ENCODE measurements around the gene THSD4. TPM values are rescaled to one million over a fixed set of nuclear protein-coding genes. Genes with fewer than 3 reads are reported as not detected.
A peak's percentile ranks its signal among the peaks of the same experiment; 100 is the strongest.

The THSD4 gene
- total RNA-seq, 3 donors from 2014 or later, result 18.3 to 46.2 (median 27.1) TPM

DNA sequence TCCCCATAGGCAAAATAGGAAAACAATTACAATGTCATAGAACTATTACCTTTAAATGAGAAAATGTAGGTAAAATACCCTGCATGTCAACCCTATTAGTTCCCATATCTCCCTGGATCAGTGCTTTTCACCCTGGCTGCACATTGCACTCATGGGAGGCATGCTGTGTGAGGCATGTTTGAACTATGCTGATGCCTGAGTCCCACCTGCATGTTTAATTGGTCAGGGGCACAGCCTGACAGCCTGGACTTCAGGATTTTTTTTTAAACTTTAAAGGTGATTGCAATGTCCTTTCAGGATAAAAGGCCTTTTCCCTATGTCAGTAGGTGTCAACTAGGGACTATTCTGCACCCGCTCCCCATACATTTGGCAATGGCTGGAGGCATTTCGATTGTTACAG is 559.1 kb downstream of the THSD4 start:
- no peak for DNase-seq
- intact Hi-C loops (cut with DNase I, micrococcal nuclease), result no loop called here
- Histone ChIP-seq H3K4me1 (ENCODE audit: low read depth) (peaks cover 3% of the 10 kb centered on the region), H3K4me3 (no peak overlapping the region), H3K36me3 (ENCODE audit: low read depth) (no peaks in the 10 kb centered on the region), H3K9me3 (no peaks in the 10 kb centered on the region)
- no peak for ATAC-seq
- TF ChIP-seq, protein P1, sequence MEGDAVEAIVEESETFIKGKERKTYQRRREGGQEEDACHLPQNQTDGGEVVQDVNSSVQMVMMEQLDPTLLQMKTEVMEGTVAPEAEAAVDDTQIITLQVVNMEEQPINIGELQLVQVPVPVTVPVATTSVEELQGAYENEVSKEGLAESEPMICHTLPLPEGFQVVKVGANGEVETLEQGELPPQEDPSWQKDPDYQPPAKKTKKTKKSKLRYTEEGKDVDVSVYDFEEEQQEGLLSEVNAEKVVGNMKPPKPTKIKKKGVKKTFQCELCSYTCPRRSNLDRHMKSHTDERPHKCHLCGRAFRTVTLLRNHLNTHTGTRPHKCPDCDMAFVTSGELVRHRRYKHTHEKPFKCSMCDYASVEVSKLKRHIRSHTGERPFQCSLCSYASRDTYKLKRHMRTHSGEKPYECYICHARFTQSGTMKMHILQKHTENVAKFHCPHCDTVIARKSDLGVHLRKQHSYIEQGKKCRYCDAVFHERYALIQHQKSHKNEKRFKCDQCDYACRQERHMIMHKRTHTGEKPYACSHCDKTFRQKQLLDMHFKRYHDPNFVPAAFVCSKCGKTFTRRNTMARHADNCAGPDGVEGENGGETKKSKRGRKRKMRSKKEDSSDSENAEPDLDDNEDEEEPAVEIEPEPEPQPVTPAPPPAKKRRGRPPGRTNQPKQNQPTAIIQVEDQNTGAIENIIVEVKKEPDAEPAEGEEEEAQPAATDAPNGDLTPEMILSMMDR (IDR thresholded peaks at IDR 0.05), result no peak

DNA sequence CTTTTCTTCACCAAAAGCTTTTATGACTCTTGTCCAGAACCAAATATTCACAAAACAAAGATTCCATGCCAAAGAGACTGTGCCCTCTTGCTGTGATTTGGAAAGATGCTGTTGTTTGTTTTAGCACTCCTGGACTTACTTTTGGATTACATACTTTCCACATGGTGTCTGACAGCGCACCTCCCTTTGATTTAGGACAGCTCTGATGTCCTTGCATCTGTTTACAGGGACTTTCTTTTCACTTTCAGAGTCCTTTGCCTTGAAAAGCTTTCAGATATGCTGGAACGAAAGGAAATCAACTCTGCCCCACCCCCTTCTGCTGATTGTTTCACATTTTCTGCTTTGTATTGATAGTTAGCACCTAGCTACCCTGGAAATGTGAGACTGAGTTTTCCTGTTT is 562.1 kb downstream of the THSD4 start:
- no peak overlapping the region for H3K4me3 ChIP-seq
- TF ChIP-seq, protein P1 (IDR thresholded peaks at IDR 0.05), result no peak
- ATAC-seq, result no peak
- intact Hi-C loops (cut with DNase I, micrococcal nuclease), result no loop called here
- no peaks in the 10 kb centered on the region for H3K9me3 ChIP-seq
- no peak for DNase-seq
- no peaks in the 10 kb centered on the region for H3K36me3 ChIP-seq (ENCODE audit: low read depth)
- peaks cover 12% of the 10 kb centered on the region for H3K4me1 ChIP-seq (ENCODE audit: low read depth)

DNA sequence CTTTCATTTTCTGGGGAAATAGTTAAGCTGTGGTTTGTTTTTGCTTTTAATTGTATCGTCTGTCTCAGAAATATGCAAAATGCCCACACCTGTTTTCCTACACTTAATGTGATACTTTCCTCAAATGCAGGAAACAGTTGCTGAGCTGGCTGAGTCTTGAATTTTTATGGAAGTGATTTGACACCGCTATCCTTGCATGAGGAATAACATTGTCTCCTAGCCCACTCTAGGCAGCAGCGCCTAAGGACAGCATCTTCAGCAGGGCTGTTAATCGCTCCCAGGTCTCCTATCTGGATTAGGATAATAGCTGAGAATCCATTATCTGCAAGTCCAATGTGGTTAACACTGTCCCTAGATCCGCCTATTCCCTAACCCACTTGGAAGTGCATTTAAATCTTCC is 562.5 kb downstream of the THSD4 start:
- H3K4me3 ChIP-seq, result no peak overlapping the region
- H3K9me3 ChIP-seq, result no peaks in the 10 kb centered on the region
- TF ChIP-seq, protein P1 (IDR thresholded peaks at IDR 0.05), result no peak
- DNase-seq, result no peak
- no peak for ATAC-seq
- intact Hi-C loops (cut with DNase I, micrococcal nuclease), result no loop called here
- H3K36me3 ChIP-seq (ENCODE audit: low read depth), result no peaks in the 10 kb centered on the region
- H3K4me1 ChIP-seq (ENCODE audit: low read depth), result peaks cover 12% of the 10 kb centered on the region

DNA sequence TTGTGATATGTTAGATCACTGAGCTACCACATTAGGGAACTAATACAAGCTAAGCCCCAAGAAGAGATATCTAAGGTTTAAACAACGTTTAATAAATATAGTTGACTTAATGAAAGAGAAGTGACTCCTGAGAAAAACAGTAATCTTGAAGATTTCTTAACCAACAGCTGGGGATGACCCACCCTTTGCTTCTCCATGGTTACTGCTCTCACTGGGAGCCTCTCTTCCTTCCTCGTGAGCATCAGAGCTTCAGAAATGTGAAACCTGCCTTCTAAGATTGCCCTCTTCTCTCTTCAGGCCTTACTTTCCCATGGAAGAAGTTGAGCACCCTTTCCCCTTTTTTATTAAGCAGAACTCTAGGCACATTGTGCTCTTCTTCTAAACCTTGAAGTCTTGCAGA is 562.9 kb downstream of the THSD4 start:
- Histone ChIP-seq H3K36me3 (ENCODE audit: low read depth) (no peaks in the 10 kb centered on the region), H3K4me1 (ENCODE audit: low read depth) (peaks cover 12% of the 10 kb centered on the region), H3K4me3 (no peak overlapping the region), H3K9me3 (no peaks in the 10 kb centered on the region)
- TF ChIP-seq, protein P1 (IDR thresholded peaks at IDR 0.05), result no peak
- intact Hi-C loops (cut with DNase I, micrococcal nuclease), result no loop called here
- DNase-seq, result no peak
- no peak for ATAC-seq

DNA sequence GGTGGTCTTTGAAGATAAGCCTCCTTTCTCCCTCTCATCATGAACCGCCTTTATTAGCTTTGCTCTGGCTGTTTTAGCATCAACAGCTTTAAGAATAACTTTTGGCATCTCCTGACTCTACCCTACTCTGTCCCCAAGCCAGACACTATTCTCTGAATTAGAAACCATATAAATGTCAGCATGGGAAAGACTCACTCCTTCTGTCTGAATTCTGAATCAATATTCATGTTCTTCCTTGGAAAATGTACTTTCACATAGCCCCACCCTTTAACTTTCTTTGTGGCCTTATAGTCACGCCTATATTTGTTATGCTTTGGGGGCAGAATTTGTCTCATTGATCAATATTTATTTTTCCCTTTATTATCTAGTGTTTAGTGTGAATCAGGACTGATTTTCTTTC is 563.3 kb downstream of the THSD4 start:
- TF ChIP-seq, protein P1 (IDR thresholded peaks at IDR 0.05), result no peak
- Histone ChIP-seq H3K4me3 (no peak overlapping the region), H3K4me1 (ENCODE audit: low read depth) (peaks cover 12% of the 10 kb centered on the region), H3K36me3 (ENCODE audit: low read depth) (no peaks in the 10 kb centered on the region), H3K9me3 (no peaks in the 10 kb centered on the region)
- intact Hi-C loops (cut with DNase I, micrococcal nuclease), result no loop called here
- ATAC-seq (no peak), DNase-seq (no peak)

DNA sequence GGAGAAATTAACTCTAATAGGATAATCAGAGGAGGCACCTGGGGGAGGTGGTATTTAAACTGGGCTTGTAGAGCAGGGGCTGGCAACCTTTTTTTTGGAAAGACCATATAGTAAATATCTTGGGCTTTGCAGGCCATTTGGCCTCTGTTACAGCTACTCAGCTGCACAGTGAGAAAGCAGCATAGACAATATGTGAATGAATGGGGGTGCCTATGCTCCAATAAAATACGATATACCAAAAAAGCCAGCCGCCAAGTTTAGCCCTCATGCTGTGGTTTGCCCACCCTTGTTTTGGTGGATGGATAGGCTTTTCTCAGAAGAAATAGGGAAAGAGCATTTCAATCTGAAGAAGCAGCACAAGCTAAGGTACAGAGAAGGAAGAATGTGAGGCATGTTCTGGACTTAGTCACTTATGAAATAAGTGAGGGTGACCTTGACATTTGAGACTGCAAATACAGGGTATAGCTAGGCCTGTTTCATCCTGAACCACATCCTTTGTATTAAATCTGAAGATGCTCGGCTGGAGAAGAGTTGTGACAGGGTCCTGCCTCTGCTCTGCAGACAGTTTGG is 564.0 kb downstream of the THSD4 start:
- Histone ChIP-seq H3K36me3 (ENCODE audit: low read depth) (no peaks in the 10 kb centered on the region), H3K4me3 (no peak overlapping the region), H3K9me3 (no peaks in the 10 kb centered on the region), H3K4me1 (ENCODE audit: low read depth) (peaks cover 12% of the 10 kb centered on the region)
- DNase-seq, result no peak
- intact Hi-C loops (cut with DNase I, micrococcal nuclease), result no loop called here
- ATAC-seq, result peak; percentile 56
- TF ChIP-seq, protein P1 (IDR thresholded peaks at IDR 0.05), result no peak

Measured in mucosa of descending colon (tissue), 3 donors.